Hematopoietic multipotent progenitor cell treated with erythropoietin and hydrocortisone succinate and interleukin-3 and kit ligand, for 4 days (in vitro differentiated cells): ENCODE measurements around the gene SPTBN5.

Experiments
- DNase-seq: peaks from one replicate; pipeline ENCODE4 v3.0.0-alpha.2; 2015

SPTBN5 gene

GRCh38 chr15:41900526-41901380 lies 6.9 kb upstream of the SPTBN5 start:
- no peak for DNase-seq

- no peak for DNase-seq
Measured at GRCh38 chr15:41899854-41900442, 6.1 kb upstream of the SPTBN5 start.

GRCh38 chr15:41897363-41897799 lies 3.5 kb upstream of the SPTBN5 start:
- no peak for DNase-seq

- DNase-seq = no peak
Measured at GRCh38 chr15:41896566-41896965, 2.7 kb upstream of the SPTBN5 start.

GRCh38 chr15:41895957-41896356 lies 2.1 kb upstream of the SPTBN5 start:
- DNase-seq = no peak

- DNase-seq = no peak
Measured at GRCh38 chr15:41895491-41895890, 1.6 kb upstream of the SPTBN5 start.

- peak; percentile 84 for DNase-seq
Measured at GRCh38 chr15:41894791-41895463, 1.1 kb upstream of the SPTBN5 start.

GRCh38 chr15:41894251-41894790 lies 468 bp upstream of the SPTBN5 start:
- DNase-seq = no peak

GRCh38 chr15:41892621-41893421 lies 1.0 kb downstream of the SPTBN5 start:
- DNase-seq = no peak

- no peak for DNase-seq
Measured at GRCh38 chr15:41891946-41892345, 1.9 kb downstream of the SPTBN5 start.

- DNase-seq = no peak
Measured at GRCh38 chr15:41891226-41891625, 2.6 kb downstream of the SPTBN5 start.

- DNase-seq = no peak
Measured at GRCh38 chr15:41890050-41890690, 3.7 kb downstream of the SPTBN5 start.

GRCh38 chr15:41888662-41889253 lies 5.1 kb downstream of the SPTBN5 start:
- DNase-seq = peak; percentile 40

- DNase-seq = no peak
Measured at GRCh38 chr15:41887893-41888292, 6.0 kb downstream of the SPTBN5 start.

- DNase-seq = no peak
Measured at GRCh38 chr15:41887161-41887560, 6.7 kb downstream of the SPTBN5 start.

- no peak for DNase-seq
Measured at GRCh38 chr15:41886741-41887140, 7.1 kb downstream of the SPTBN5 start.

- no peak for DNase-seq
Measured at GRCh38 chr15:41885841-41886240, 8.0 kb downstream of the SPTBN5 start.

- DNase-seq = no peak
Measured at GRCh38 chr15:41885321-41885720, 8.5 kb downstream of the SPTBN5 start.

GRCh38 chr15:41884458-41884857 lies 9.4 kb downstream of the SPTBN5 start:
- DNase-seq = no peak

- no peak for DNase-seq
Measured at GRCh38 chr15:41883484-41883825, 10.4 kb downstream of the SPTBN5 start.

- DNase-seq = peak; percentile 35
Measured at GRCh38 chr15:41882689-41883483, 11.0 kb downstream of the SPTBN5 start.
